Suprapubic skin (tissue), 4 donors: ENCODE results near the gene CHD9.

Experiments
- CTCF ChIP-seq, 2 donors: fragments of 200-600 bp in 1 of 2; fragments of 450-650 bp in 1 of 2; sonication (generic) in 1 of 2; IDR thresholded peaks; one replicate each; pipeline ENCODE4 v1.5.1; 2016 to 2019; ENCODE audit warnings: antibody characterized with exemption in 2 of 2, mild to moderate bottlenecking in 1 of 2, moderate library complexity in 1 of 2
- EP300 ChIP-seq: sonication (generic); formaldehyde crosslinking; IDR thresholded peaks from one replicate; pipeline ENCODE4 v1.6.1; 2017; ENCODE audit warnings: antibody characterized with exemption
- POLR2A ChIP-seq, 2 donors: fragments of 450-650 bp; IDR thresholded peaks; one replicate each; pipeline ENCODE4 v1.6.1; 2017; ENCODE audit warnings: antibody characterized with exemption in 2 of 2, mild to moderate bottlenecking in 2 of 2, moderate library complexity in 2 of 2
- POLR2AphosphoS5 ChIP-seq, 3 donors: sonication (generic); formaldehyde crosslinking; IDR thresholded peaks; one replicate each; pipeline ENCODE4 v1.6.1; 2017; ENCODE audit warnings: antibody characterized with exemption in 3 of 3

GRCh38 chr16:53121043-53121620 is 66.3 kb downstream of the CHD9 start:
- TF ChIP-seq CTCF (IDR thresholded peaks at IDR 0.05): no peak
- no peak for TF ChIP-seq EP300
- no peak for TF ChIP-seq POLR2AphosphoS5 (IDR thresholded peaks at IDR 0.05)
- no peak for TF ChIP-seq POLR2A (IDR thresholded peaks at IDR 0.05)
